Stimulated activated CD8-positive, alpha-beta memory T cell treated with anti-CD3 and anti-CD28 coated beads, Interleukin-15, amount 100 ng/mL, for 4 hours (primary cell): ENCODE data around the gene RNF222.

ENCODE experiments used
- DNase-seq, 2 donors: peaks; one replicate each; pipeline ENCODE4 v3.0.0-alpha.2; 2020; ENCODE audit warnings: low read depth in 2 of 2

RNF222 gene

GRCh38 chr17:8345951-8346665, 51.5 kb downstream of the RNF222 start:
- no peak for DNase-seq

GRCh38 chr17:8345052-8345690, 52.5 kb downstream of the RNF222 start:
- no peak for DNase-seq

- no peak for DNase-seq
These were observed 56.2 kb downstream of the RNF222 start for GRCh38 chr17:8341456-8341855.
